Measurements from ENCODE around the gene MGST2.

DNA sequence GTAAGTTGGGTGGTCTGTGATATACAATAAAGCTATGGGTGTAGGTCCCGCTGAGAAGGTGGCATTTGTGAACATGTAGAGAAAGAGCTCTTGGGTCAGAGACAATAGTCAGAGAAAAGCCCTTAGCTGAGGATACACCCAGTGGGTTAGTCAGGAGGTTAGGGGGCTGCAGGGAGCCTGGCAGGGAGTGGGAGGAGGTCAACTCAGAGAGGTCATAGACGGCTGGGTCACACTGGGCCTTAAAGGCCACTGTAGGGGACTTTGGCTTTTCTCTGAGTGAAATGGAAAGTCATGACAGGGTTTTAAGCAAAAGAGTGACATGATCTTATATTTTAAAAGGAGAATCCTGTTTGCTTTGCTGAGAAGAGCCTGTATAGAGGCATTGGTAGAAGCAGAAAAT is 16.7 kb downstream of the MGST2 start:
- TF ChIP-seq, protein P1, sequence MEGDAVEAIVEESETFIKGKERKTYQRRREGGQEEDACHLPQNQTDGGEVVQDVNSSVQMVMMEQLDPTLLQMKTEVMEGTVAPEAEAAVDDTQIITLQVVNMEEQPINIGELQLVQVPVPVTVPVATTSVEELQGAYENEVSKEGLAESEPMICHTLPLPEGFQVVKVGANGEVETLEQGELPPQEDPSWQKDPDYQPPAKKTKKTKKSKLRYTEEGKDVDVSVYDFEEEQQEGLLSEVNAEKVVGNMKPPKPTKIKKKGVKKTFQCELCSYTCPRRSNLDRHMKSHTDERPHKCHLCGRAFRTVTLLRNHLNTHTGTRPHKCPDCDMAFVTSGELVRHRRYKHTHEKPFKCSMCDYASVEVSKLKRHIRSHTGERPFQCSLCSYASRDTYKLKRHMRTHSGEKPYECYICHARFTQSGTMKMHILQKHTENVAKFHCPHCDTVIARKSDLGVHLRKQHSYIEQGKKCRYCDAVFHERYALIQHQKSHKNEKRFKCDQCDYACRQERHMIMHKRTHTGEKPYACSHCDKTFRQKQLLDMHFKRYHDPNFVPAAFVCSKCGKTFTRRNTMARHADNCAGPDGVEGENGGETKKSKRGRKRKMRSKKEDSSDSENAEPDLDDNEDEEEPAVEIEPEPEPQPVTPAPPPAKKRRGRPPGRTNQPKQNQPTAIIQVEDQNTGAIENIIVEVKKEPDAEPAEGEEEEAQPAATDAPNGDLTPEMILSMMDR (optimal IDR thresholded peaks at IDR 0.05 in 1 of 3, IDR thresholded peaks at IDR 0.05 in 1 of 3, conservative IDR thresholded peaks at IDR 0.05 in 1 of 3; ENCODE audit: extremely low read depth in 1 of 3, insufficient read depth in 2 of 3, low read length in 3 of 3), result no peak
- no peak for TF ChIP-seq EZH2 (IDR thresholded peaks at IDR 0.05; ENCODE audit: low read length)

All from keratinocyte (primary cell).